NCI-H2227 (cell line): ENCODE measurements around the gene N4BP3.
A peak's percentile ranks its signal among the peaks of the same experiment; 100 is the strongest.
"Not testable (repeated sequence)": the region's sequence is repeated elsewhere in the genome, so short reads cannot be mapped to it uniquely, and the experiment has no call there.

ENCODE experiments used
- DNase-seq: peaks from one replicate; lab custom pipeline; 2025; ENCODE audit not compliant: unreplicated experiment; lab: John Stamatoyannopoulos, UW

The N4BP3 gene

GRCh38 chr5:178113141-178113787 is at the start of gene N4BP3:
Gene N4BP3 (plus strand): TSS chr5:178113532. CDS start chr5:178119584, 6,052 bp downstream.
- DNase-seq, result peak; percentile 78

- DNase-seq, result no peak
These were observed 45.6 kb upstream of the N4BP3 start for GRCh38 chr5:178067755-178068154.

GRCh38 chr5:178068293-178068692 is 45.0 kb upstream of the N4BP3 start:
- DNase-seq, result peak; percentile 56

- DNase-seq, result no peak
These were observed 43.4 kb upstream of the N4BP3 start for GRCh38 chr5:178069909-178070308.

GRCh38 chr5:178071108-178071507 is 42.2 kb upstream of the N4BP3 start:
- no peak for DNase-seq

- DNase-seq, result no peak
These were observed 40.6 kb upstream of the N4BP3 start for GRCh38 chr5:178072749-178073148.

GRCh38 chr5:178074266-178074952 is 38.9 kb upstream of the N4BP3 start:
- DNase-seq, result peak; percentile 4

- not testable (repeated sequence) for DNase-seq
These were observed 36.4 kb upstream of the N4BP3 start for GRCh38 chr5:178076965-178077364.

GRCh38 chr5:178077751-178078150 is 35.6 kb upstream of the N4BP3 start:
- no peak for DNase-seq

GRCh38 chr5:178078197-178079010 is 34.9 kb upstream of the N4BP3 start:
- DNase-seq, result no peak

GRCh38 chr5:178080056-178080455 is 33.3 kb upstream of the N4BP3 start:
- no peak for DNase-seq

GRCh38 chr5:178080618-178081410 is 32.5 kb upstream of the N4BP3 start:
- no peak for DNase-seq

- no peak for DNase-seq
These were observed 31.6 kb upstream of the N4BP3 start for GRCh38 chr5:178081571-178082243.

GRCh38 chr5:178083922-178084321 is 29.4 kb upstream of the N4BP3 start:
- no peak for DNase-seq

- DNase-seq, result no peak
These were observed 28.0 kb upstream of the N4BP3 start for GRCh38 chr5:178085316-178085715.

GRCh38 chr5:178086266-178086665 is 27.1 kb upstream of the N4BP3 start:
- DNase-seq, result no peak

- not testable (repeated sequence) for DNase-seq
These were observed 26.1 kb upstream of the N4BP3 start for GRCh38 chr5:178087199-178087598.

- DNase-seq, result no peak
These were observed 22.5 kb upstream of the N4BP3 start for GRCh38 chr5:178090856-178091255.

GRCh38 chr5:178093134-178093533 is 20.2 kb upstream of the N4BP3 start:
- no peak for DNase-seq

GRCh38 chr5:178094345-178094744 is 19.0 kb upstream of the N4BP3 start:
- DNase-seq, result no peak
